HG03521 (cell line): ENCODE data around the gene SEC14L1.
A peak's percentile ranks its signal among the peaks of the same experiment; 100 is the strongest.

Source experiments
- ATAC-seq: cut with Tn5 transposase; IDR thresholded peaks from one replicate; pipeline ENCODE4 v1.9.1; 2021; ENCODE audit warnings: mild to moderate bottlenecking, moderate library complexity; ENCODE audit not compliant: unreplicated experiment

The SEC14L1 gene

DNA sequence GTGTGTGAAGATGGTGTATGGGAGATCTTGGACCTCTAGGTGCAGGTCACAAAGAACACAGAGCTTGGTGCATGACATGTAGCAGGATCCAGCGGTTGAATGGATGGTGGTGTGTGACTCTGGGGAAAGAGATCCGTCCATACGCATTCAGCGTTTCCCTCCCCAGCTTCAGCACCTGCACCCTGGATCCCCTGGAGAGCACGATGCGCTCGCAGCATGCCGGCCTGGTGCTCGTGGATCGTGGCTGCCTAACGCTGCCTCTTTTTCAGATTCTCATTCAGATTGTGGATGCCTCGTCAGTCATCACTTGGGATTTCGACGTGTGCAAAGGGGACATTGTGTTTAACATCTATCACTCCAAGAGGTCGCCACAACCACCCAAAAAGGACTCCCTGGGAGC lies 70.9 kb downstream of the SEC14L1 start:
- ATAC-seq: no peak

GRCh38 chr17:77212081-77212832 lies 71.5 kb downstream of the SEC14L1 start:
- ATAC-seq: peak; percentile 52

DNA sequence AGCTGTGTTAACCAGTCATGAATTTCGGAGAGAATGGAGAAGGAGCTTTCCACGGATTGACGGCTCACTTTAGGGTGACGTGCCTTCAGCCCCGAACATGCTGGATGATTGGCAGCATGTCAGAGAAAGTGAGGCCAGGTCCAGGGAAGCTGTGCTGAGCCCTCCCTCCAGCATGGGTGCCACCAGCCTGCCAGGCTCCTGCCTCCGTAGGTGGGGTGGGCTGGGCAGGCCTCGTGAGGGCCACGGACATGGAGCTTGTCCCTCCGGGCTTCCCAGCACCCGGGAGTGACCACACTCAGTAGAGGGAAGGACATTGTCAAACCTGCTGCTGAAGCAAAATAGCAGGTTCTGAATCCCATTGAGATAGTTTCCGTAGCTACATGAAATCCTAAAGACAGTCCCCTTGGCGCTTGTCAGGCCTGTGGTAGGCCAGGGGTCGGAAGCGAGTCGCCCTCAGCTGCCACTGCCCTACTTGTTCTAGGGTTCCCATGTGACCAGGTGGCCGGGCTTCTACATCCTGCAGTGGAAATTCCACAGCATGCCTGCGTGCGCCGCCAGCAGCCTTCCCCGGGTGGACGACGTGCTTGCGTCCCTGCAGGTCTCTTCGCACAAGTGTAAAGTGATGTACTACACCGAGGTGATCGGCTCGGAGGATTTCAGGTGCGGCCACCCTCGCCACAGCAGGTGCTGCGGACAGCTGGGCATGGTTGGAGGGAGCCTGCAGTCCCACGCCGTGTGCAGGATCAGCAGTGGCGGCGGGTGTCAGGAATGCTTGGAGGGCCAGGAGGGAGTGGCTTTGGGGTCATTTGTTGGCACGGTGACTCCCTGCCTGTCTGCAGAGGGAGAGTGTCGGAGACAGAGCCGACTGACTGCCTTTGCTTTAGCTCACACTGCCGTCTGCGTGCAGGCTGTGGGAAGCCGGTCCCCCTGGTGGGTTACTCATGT lies 72.3 kb downstream of the SEC14L1 start:
- ATAC-seq: no peak

GRCh38 chr17:77213778-77214132 lies 73.0 kb downstream of the SEC14L1 start:
- ATAC-seq: no peak

DNA sequence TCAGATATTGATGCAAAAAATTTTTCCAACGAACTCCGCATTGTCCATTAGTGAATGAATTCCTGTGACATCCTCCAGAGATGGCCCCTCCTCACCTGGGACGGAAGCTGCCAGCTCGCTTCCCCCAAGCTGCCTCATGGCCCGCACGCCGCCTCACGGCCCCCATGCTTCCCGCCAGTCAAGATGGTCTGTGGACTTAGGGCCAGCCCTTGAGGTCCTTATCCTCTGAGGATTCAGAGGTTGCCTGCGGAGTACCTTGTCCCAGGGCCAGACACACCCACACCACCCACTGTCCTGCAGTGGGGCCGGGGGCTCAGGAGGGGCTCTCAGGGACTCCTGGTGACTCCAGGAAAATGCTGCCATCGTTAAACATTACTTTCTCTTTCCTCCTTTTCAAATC lies 73.6 kb downstream of the SEC14L1 start:
- ATAC-seq: no peak

DNA sequence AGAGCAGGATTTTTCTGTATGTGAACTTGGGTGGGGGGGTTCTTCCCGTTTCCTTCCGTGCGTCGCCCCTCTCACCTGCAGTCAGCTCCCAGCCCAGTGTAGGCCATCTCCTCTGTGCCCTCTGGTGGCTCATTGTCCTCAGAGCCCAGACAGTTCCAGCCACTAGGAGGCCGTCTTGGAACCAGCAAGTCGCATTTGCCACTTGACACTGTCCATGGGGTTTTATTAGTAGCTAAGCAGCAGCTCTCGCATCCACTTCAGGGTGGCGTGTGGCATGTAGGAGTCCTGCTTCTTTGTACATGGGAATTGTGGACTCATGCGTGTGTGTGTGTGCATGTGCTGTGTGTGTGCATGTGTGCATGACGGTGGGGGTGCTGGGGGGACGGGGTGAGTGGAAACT lies 74.0 kb downstream of the SEC14L1 start:
- no peak for ATAC-seq

DNA sequence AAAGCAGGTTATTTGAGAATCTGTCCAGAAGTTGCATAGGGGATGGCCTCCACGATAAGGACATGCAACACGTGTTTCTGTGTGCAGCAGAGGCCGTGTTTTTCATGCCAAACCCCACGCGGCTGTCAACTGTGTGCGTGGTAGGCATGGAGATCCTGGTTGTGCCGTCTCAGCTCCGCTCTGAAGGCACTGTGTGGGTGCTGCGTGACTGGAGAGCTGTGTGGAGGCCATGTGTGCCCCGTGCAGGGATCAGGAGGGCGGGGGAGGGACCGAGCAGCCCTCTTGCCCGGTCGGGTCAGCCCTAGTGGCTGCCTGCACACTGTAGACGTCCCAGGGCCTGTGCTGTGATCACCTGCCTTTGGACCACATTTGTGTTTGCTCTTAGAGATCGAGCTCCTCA lies 74.5 kb downstream of the SEC14L1 start:
- no peak for ATAC-seq

GRCh38 chr17:77216486-77216885 lies 75.7 kb downstream of the SEC14L1 start:
- no peak for ATAC-seq

- no peak for ATAC-seq
Measured at GRCh38 chr17:77217123-77217522, 76.4 kb downstream of the SEC14L1 start.

GRCh38 chr17:77217566-77217965 lies 76.8 kb downstream of the SEC14L1 start:
- no peak for ATAC-seq

GRCh38 chr17:77218902-77219301 lies 78.1 kb downstream of the SEC14L1 start:
- no peak for ATAC-seq

DNA sequence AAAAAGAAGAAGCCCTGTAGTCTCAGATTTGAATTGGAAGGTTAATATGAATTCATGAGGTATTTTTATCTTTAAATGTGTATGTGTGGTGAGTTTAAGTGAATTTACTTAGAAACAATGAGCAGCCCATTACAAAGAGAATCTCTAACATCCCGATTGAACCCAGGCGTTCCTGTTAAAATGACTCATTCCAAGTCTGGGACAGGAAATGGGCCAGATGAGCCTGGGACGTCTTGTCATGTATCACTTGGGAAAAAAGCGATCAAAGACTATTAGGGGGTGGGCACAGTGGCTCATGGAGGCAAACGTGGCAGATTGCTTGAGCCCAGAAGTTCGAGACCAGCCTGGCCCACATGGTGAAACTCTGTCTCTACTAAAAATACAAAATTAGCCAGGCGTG lies 81.6 kb downstream of the SEC14L1 start:
- ATAC-seq: no peak

DNA sequence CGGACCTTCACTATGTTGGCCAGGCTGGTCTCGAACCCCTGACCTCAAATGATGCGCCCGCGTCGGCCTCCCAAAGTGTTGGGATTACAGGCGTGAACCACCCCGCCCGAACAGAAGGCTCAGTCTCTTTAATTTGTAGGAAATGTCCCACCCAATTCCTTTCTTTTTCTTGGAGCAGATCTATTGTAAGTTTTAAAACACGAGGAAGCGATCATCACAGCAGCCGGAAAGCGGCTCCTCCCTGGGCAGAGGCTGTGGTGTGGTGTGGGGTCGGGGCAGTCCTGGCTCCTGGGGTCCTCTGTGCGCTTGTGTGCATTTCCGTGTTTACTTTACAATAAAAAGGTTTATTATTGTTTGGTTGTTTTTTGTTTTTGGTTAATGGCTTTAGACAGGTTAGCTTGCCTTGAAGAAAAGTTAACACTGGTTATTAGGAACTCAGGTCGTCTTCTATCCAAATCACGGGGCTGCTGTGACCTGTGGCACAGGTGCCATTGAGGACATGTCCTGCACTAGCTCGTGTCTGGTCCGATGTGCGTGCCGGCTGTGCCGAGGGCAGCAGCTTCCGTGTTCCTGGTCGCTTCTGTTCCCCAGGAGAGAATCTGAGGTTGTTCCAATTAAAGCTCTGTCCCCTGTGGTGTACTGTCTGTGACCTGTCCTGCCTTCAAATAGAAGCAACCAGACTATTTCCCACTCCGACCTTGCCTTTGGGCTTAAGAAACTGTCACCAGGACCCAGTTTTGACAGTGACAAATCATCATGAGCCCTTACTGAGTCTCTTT lies 83.1 kb downstream of the SEC14L1 start:
- no peak for ATAC-seq

GRCh38 chr17:77225265-77225664 lies 84.5 kb downstream of the SEC14L1 start:
- no peak for ATAC-seq

DNA sequence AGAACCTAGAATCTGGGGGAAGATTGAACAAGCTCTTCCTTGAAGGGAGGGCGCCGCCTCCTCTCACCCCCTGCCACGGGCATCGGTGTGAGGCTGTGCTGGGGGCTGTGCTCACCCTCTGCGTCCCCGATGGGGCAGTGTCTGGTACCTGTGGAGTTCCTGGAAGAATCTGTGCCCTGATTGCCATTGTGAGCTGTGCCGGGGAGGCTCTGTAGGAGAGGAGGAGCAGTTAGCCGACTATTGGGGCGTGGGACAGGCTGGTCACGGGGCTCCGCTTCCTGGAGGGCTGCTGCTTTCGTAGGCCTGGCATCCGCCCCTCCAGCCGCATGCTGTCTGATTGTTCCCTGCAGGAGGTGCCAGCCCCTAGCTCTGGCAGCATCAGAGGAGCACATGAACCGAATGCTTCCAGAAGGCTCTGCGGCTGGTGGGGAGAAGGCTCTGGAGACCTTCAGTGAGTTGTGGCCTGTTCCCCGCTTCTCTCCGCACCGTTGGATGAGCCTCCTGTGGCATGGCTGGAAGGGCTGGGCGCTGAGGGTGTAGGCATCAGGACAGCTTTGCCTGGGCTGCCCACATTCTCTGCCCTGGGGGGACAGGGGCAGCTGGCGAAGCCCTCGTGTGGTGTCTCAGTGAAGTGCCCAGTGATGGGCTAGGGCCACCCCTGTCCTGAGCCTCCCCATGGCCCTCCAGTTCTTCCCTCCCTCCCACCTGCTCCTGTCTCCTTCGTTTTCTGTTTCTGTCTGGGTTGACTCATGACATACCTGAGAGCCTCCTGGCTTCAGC lies 86.9 kb downstream of the SEC14L1 start:
- ATAC-seq: no peak

- ATAC-seq: no peak
Measured at GRCh38 chr17:77228241-77228752, 87.5 kb downstream of the SEC14L1 start.

GRCh38 chr17:77228816-77229215 lies 88.0 kb downstream of the SEC14L1 start:
- ATAC-seq: no peak

DNA sequence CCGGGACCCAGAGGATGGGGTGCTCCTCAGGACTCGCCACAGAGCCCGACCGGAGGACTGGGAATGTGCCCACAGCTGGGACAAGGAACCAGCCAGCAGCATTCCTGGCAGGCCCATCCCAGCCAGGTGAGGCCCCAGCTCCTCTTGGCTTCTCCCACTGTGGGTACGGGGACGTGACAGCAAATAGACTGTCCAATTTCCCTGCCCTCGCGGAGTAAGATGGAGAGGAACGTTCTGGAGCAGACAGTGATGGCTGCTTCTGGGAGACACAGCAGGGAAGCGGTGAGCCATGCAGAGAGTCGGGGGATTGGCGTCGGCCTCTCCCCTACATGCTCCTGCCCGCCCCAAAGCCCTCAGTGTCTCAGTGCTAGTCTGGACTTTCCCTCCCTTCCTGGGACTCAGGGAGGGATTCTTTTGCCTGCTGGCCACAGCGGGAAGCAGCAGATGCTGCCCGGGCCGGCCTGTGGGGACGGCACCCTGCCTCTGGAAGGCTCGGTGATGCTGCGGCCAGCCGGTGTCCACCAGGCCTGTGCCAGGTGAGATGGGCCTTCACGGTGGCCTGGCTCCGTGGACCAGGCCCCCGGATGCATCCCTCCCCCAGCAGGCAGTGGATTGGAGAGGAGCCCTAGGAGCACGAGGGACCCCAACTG lies 89.1 kb downstream of the SEC14L1 start:
- ATAC-seq: no peak

- ATAC-seq: no peak
Measured at GRCh38 chr17:77230436-77230830, 89.7 kb downstream of the SEC14L1 start.
